GM18502 (cell line): ENCODE measurements around the gene SHISA8.
"Not testable (repeated sequence)": the region's sequence is repeated elsewhere in the genome, so short reads cannot be mapped to it uniquely, and the experiment has no call there.

Experiments
- ATAC-seq: cut with Tn5 transposase; IDR thresholded peaks from one replicate; pipeline ENCODE4 v1.9.1; 2021; ENCODE audit warnings: mild to moderate bottlenecking; ENCODE audit not compliant: unreplicated experiment, poor library complexity

The SHISA8 gene

GRCh38 chr22:41915035-41915785, at the start of gene SHISA8:
Gene SHISA8 (minus strand): TSS chr22:41915074. CDS start chr22:41914667, 407 bp downstream.
- no peak for ATAC-seq

GRCh38 chr22:41964112-41964491, 49.2 kb upstream of the SHISA8 start:
- ATAC-seq, result no peak

DNA sequence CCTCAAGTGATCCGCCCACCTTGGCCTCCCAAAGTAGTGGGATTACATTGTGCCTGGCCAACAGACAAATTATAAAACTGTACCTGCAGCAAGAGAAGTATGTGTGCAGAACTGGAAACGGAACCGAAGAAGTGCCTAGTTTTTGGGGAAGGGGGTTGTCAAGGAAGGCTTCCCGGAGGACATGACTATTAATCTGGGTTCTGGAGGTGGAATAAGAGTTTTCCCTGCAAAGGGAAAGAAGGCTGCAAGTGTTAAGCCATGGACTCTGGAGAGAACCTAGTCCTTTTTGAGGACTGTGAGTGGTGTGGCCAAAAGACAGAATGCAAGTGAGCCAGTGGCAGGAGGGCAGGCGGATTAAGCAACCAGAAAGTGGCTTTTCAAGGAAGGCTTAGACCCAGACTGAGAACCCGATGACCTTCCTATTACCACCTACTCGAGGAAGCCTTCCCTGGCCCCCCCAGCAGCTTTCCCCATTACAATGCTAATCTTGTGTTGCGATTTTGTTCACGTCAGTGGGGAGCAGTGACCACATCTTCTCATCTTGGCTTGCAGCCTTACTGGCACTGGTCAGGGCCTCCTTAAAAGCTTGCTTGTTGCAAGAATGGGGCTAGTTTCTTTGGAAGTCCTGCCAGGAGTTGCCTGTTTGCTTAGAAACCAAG, 48.7 kb upstream of the SHISA8 start:
- ATAC-seq, result no peak

GRCh38 chr22:41957941-41958556, 43.2 kb upstream of the SHISA8 start:
- no peak for ATAC-seq

DNA sequence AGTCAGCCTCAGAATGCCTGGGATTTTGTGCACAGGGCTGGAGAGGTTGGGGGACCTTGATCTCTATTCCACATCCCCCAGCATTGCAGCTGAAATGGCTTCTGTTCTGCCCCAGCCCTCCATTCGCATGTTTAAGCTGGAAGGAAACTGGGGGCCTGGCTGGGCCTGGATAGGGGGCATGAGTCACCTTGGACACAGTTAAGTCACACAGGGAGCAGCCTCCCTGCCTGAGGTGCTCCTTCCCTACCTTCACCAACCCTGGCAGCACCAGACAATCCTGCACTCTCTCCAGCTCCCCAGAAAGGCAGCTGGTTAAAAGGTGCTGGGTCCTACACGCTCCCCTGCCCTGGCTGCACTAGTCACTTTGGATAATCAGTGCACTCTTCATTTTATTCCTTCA, 37.8 kb upstream of the SHISA8 start:
- ATAC-seq, result no peak

- ATAC-seq, result no peak
Measured at GRCh38 chr22:41951898-41952474, 37.1 kb upstream of the SHISA8 start, which contains the start of gene SMIM45. Gene SMIM45 (plus strand): TSS chr22:41952150.

- ATAC-seq, result no peak
Measured at GRCh38 chr22:41949297-41949965, 34.6 kb upstream of the SHISA8 start.

DNA sequence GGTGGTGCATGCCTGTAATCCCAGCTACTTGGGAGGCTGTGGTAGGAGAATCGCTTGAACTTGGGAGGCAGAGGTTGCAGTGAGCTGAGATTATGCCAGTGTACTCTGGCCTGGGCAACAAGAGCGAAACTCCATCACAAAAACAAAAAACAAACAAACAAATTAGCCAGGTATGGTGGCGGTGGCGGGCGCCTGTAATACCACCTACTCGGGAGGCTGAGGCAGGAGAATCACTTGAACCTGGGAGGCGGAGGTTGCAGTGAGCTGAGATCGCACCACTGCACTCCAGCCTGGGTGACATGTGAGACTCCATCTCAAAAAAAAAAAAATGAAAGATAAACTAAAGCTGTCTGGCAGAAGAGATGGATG, 34.0 kb upstream of the SHISA8 start:
- ATAC-seq, result not testable (repeated sequence)

- no peak for ATAC-seq
Measured at GRCh38 chr22:41948142-41948541, 33.3 kb upstream of the SHISA8 start.

- no peak for ATAC-seq
Measured at GRCh38 chr22:41947424-41948080, 32.7 kb upstream of the SHISA8 start.

GRCh38 chr22:41946629-41947423, 32.0 kb upstream of the SHISA8 start, which contains the start of gene CENPM:
Gene CENPM (minus strand): TSS chr22:41947152. CDS start chr22:41947076, 76 bp downstream.
- peak; percentile 82 for ATAC-seq

DNA sequence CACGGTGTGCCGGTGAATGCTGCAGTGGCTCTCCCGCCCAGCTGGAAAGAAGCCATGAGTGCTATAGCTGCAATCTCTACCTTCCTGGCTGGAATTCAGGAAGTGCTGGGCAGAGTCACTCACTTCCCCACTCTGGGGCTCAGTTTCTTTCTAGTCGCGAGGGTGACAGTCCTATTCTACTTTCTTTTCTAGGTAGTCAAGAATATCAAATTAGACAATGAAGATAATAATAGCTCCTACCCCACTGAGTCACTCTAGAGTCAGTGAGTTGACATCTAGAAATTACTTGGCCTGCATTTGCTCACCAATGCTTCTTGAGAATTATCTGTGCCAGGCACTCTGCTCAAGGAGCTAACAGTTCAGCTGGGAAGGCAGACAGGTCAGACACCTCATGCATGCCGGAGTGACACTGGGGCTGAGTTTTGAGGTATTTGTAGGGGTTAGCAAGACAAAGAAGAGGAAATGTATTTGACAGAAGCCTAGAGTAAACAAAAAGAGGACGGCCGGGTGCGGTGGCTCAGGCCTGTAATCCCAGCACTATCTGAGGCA, 28.9 kb upstream of the SHISA8 start:
- no peak for ATAC-seq

- peak; percentile 45 for ATAC-seq
Measured at GRCh38 chr22:41940832-41941765, 26.2 kb upstream of the SHISA8 start.

GRCh38 chr22:41939981-41940831, 25.3 kb upstream of the SHISA8 start:
- ATAC-seq, result peak; percentile 49

- no peak for ATAC-seq
Measured at GRCh38 chr22:41936894-41937169, 22.0 kb upstream of the SHISA8 start.

GRCh38 chr22:41935509-41935908, 20.6 kb upstream of the SHISA8 start:
- ATAC-seq, result no peak

- no peak for ATAC-seq
Measured at GRCh38 chr22:41935015-41935351, 20.1 kb upstream of the SHISA8 start.
